ENCODE results near the gene PNRC1.

GRCh38 chr6:89035252-89036101 is 45.1 kb upstream of the PNRC1 start:
- no peak for TF ChIP-seq CTCF (conservative IDR thresholded peaks at IDR 0.05; ENCODE audit: low read depth, low read length)
- no peak for TF ChIP-seq EZH2 (IDR thresholded peaks at IDR 0.05; ENCODE audit: low read length, unreplicated experiment)
- TF ChIP-seq EZH2phosphoT487 (IDR thresholded peaks at IDR 0.05; ENCODE audit: borderline replicate concordance, low read length) = no peak

Data from PC-3 (cell line).